HEK293T (cell line): ENCODE results near the gene CEP164.
A peak's percentile ranks its signal among the peaks of the same experiment; 100 is the strongest.

Source experiments
- CTCF ChIA-PET: fragments of 350-600 bp; formaldehyde crosslinking; extraction: SDS; loops from one replicate; lab custom pipeline; 2021; ENCODE audit warnings: antibody characterized with exemption, inconsistent platforms; lab: Yijun Ruan, JAX
- POLR2A ChIA-PET: fragments of 350-600 bp; formaldehyde crosslinking; extraction: SDS; loops from one replicate; lab custom pipeline; 2020; ENCODE audit warnings: antibody characterized with exemption, inconsistent platforms; lab: Yijun Ruan, JAX
- DNase-seq: peaks from one replicate; pipeline ENCODE4 v3.0.0; 2012; ENCODE audit warnings: mixed read lengths; ENCODE audit errors: extremely low spot score
- ARNT ChIP-seq: fragments of 450-650 bp; IDR thresholded peaks from 2 replicates; pipeline ENCODE4 v1.6.1; 2017; ENCODE audit warnings: mild to moderate bottlenecking
- BHLHE40 ChIP-seq: fragments of 450-650 bp; IDR thresholded peaks from 2 replicates; pipeline ENCODE4 v1.6.1; 2016; ENCODE audit warnings: mild to moderate bottlenecking, moderate library complexity, borderline replicate concordance
- CTBP1 ChIP-seq: fragments of 450-650 bp; IDR thresholded peaks from 2 replicates; pipeline ENCODE4 v1.6.1; 2016; ENCODE audit warnings: borderline replicate concordance
- ELF4 ChIP-seq: fragments of 450-650 bp; IDR thresholded peaks from 2 replicates; pipeline ENCODE4 v1.6.1; 2017; ENCODE audit warnings: antibody characterized with exemption
- FOXA1 ChIP-seq: fragments of 450-650 bp; IDR thresholded peaks from 2 replicates; pipeline ENCODE4 v1.6.1; 2016; ENCODE audit warnings: mild to moderate bottlenecking
- FOXK2 ChIP-seq: fragments of 450-650 bp; IDR thresholded peaks from 2 replicates; pipeline ENCODE4 v1.6.1; 2016; ENCODE audit warnings: mild to moderate bottlenecking
- FOXM1 ChIP-seq: fragments of 450-650 bp; IDR thresholded peaks from 2 replicates; pipeline ENCODE4 v1.6.1; 2017; ENCODE audit warnings: mild to moderate bottlenecking, borderline replicate concordance
- HDGF ChIP-seq: fragments of 450-650 bp; IDR thresholded peaks from 2 replicates; pipeline ENCODE4 v1.6.1; 2017; ENCODE audit warnings: antibody characterized with exemption, borderline replicate concordance
- L3MBTL2 ChIP-seq: fragments of 450-650 bp; conservative IDR thresholded peaks from 2 replicates; pipeline ENCODE4 v1.6.1; 2016; ENCODE audit warnings: mild to moderate bottlenecking
- LEF1 ChIP-seq: fragments of 450-650 bp; IDR thresholded peaks from 2 replicates; pipeline ENCODE4 v1.6.1; 2017; ENCODE audit warnings: mild to moderate bottlenecking, borderline replicate concordance
- NFRKB ChIP-seq: fragments of 450-650 bp; IDR thresholded peaks from 2 replicates; pipeline ENCODE4 v1.6.1; 2016; ENCODE audit warnings: mild to moderate bottlenecking, moderate library complexity
- SP1 ChIP-seq: fragments of 450-650 bp; IDR thresholded peaks from 2 replicates; pipeline ENCODE4 v1.6.1; 2017
- SUZ12 ChIP-seq: fragments of 450-650 bp; IDR thresholded peaks from 2 replicates; pipeline ENCODE4 v1.6.1; 2016; ENCODE audit warnings: mild to moderate bottlenecking
- TARDBP ChIP-seq: fragments of 450-650 bp; IDR thresholded peaks from 2 replicates; pipeline ENCODE4 v1.6.1; 2016
- ZNF384 ChIP-seq: fragments of 450-650 bp; IDR thresholded peaks from 2 replicates; pipeline ENCODE4 v1.6.1; 2016
- TF ChIP-seq, protein P1 (sequence below): fragments of 450-650 bp; IDR thresholded peaks from 2 replicates; pipeline ENCODE4 v1.6.1; 2016

Gene CEP164

DNA sequence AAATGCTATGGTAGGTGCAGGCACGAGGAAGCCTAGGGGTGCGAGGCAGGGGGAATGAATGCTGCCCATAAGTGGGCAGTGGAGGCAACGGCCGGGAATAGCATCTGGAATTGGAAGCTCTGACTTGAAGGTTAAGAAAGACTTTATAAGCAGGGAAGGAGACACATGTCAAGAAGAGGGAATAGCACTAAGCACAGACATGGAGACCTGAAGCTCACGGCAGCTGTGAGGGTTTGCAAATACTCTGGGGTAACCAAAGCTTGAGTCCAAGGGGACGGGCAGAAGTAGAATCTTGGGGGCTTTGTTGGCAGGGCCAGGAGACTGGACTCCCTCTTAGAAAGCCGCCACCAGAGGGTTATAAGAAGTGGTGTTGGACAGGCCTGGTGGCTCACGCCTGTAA lies 112.6 kb downstream of the CEP164 start:
- no peak for DNase-seq
- TF ChIP-seq ARNT (no peak), TARDBP (no peak), SUZ12 (no peak), FOXM1 (no peak), BHLHE40 (no peak), NFRKB (no peak), SP1 (no peak), L3MBTL2 (no peak), CTBP1 (no peak), HDGF (no peak), ZNF384 (no peak)
- CTCF ChIA-PET = no interaction called here
- POLR2A ChIA-PET = no interaction called here

DNA sequence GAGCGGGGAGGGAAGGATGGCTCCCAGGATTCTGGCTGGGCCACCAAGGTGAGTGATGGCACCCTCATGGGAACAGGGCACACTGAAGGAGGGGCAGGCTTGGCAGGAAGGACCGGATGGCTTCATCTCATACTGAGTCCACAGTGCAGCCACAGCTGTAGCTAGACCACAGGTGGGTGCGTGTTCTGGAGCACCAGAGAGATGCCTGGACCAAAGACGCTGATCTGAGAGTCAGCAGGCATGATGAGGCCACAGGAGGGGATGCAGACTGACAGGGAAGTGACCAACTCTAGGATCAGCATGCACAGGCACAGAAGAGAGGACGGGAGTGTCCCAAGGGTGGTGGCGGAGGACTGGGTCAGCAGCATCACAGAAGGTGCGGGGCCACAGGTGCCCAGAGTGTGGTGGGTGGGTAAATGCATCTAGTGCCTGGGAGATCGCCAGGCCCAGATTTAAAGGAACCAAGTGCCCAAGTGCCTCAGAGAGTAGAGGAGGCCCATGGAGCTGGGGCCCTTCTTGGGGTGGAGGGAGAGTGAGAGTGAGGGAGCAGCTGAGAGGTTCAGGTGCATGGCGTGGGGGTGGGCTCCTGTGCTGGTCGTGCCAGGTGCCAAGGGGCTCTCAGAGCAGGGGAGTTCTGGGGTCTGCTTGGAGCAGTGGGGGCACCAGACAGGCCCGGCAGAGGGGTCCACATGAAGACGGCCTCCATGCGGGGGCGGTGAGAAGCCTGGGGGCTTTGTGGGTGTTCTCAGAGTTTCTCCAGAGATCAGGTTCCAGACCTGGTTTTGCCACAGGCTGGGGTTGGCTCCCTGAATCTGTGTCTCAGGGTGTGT lies 113.7 kb downstream of the CEP164 start:
- ChIA-PET CTCF (interaction anchor here (0.7 kb wide), 1 partner anchor 368 kb away, joined by 4 read pairs; no protein-coding TSS in a partner anchor), POLR2A (no interaction called here)
- no peak for DNase-seq
- TF ChIP-seq CTBP1 = no peak
- no peak for TF ChIP-seq FOXM1
- TF ChIP-seq, protein P1, sequence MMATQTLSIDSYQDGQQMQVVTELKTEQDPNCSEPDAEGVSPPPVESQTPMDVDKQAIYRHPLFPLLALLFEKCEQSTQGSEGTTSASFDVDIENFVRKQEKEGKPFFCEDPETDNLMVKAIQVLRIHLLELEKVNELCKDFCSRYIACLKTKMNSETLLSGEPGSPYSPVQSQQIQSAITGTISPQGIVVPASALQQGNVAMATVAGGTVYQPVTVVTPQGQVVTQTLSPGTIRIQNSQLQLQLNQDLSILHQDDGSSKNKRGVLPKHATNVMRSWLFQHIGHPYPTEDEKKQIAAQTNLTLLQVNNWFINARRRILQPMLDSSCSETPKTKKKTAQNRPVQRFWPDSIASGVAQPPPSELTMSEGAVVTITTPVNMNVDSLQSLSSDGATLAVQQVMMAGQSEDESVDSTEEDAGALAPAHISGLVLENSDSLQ = no peak
- no peak for TF ChIP-seq HDGF

DNA sequence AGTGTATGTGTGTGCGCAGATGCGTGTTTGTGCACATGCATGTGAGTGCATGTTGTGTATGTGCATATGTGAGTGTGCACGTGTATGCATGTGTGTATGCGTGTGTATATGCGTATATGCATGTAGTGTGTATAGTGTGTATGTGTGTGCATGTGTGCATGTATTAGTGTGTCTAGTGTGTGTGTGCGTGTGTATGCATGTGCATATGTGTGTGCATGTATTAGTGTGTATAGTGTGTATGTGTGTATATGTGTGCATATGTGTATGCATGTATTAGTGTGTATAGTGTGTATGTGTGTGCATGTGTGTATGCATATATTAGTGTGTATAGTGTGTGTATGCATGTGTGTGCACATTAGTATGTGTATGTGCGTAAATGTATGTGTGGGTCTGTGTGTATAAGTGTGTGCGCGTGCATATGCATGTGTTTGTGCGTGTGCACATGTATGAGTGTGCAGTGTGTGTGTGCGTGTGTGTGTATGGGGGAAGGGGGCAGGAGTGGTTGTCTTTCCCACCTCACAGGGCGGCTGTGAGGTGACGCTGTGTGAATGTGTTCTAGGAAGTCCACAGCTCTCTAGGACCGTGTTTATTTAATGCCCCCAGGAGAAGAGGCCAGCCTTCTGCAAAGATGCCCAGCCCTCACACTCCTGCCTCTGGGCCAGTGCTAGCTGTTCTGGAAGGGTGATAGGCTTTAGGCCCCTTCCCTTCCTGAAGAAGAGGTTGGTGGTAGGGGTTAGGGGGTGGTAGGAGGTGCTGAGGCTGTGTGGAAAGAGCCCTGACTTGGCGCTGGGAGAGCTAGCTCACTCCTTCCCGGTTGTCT lies 114.6 kb downstream of the CEP164 start:
- ChIA-PET POLR2A (no interaction called here), CTCF (interaction anchor here (2.9 kb wide), 1 partner anchor 16 kb away, joined by 11 read pairs; no protein-coding TSS in a partner anchor)
- no peak for TF ChIP-seq TARDBP
- no peak for DNase-seq

- ChIA-PET POLR2A (no interaction called here), CTCF (interaction anchor here (2.9 kb wide), 1 partner anchor 16 kb away, joined by 11 read pairs; no protein-coding TSS in a partner anchor)
- DNase-seq = no peak
- TF ChIP-seq CTBP1 (no peak), TARDBP (no peak), ZNF384 (no peak), NFRKB (no peak), FOXM1 (no peak), SUZ12 (no peak), L3MBTL2 (no peak), FOXA1 (no peak), BHLHE40 (no peak), ELF4 (no peak), LEF1 (no peak)
Observed at GRCh38 chr11:117442869-117443239, 115.2 kb downstream of the CEP164 start.

DNA sequence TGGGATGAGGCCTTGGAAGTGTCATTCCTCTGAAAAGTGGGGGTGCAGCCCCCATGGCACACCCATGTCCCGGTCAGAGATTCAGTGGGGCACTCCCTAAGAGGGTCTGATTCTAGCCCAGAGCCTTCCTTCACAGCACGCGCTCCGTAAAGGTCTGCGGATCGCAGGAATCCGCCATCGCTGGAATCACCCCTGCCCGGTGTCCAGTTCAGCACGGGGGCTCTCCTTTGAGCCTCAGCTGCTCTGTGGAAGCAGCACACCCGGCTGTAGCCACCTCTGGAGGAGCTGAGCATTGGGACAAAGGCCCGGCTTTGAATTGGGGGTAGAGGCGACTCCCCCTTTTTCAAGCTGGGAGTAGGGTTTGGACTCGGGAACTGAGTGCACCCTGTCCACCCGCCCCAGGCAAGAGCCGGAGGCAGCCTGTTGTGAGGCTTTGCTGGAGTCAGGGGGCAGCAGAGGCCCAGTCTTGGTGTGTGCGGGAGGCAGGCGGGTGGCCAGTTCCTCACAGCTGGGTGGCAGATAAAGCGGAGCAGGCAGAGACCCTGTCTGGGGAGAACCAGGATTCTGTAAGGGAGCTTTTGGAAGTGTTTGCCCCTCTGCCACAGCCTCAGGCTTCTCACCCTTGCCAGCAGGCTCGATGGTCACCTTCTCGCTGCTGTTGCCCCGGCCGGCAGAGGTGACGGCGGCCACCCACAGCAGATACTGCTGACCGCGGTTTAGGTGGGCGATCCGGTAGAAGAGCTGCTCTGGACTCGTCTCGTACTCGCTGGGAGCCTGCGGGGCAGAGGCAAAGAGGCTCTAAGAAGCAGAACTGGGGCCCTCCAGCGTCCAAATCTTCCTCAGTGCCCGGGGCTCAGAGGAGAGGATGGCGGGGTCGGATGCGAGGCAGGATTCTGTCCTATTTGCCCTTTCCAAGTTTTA lies 115.9 kb downstream of the CEP164 start:
- TF ChIP-seq ZNF384 (no peak), LEF1 (no peak), NFRKB (no peak), BHLHE40 (no peak), FOXK2 (no peak)
- POLR2A ChIA-PET = no interaction called here
- CTCF ChIA-PET = interaction anchor here (2.9 kb wide), 1 partner anchor 17 kb away, joined by 11 read pairs; no protein-coding TSS in a partner anchor
- DNase-seq = peak; percentile 72

DNA sequence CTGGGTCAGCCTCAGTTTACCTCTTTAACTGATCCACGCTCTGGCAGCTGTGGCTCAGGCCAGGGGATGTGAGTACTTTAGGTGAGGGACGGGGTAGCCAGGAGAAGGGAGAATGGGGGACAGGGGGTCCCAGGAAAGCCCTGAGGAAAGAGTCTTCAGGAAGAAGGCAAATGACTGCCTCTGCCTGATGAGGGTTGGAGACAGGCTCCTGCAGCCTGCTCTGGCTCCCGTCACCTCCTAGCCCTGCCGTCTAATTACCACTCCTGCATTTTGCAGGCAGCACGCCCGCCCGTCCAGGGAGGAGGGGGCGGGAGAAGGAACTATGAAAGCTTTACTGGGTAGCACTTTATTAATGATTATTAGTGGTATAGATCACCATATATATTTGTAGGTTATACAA lies 116.6 kb downstream of the CEP164 start:
- CTCF ChIA-PET = interaction anchor here (0.7 to 2.9 kb wide), 2 partner anchors 18 to 373 kb away, joined by 3 to 11 read pairs; no protein-coding TSS in a partner anchor
- no peak for DNase-seq
- no peak for TF ChIP-seq TARDBP
- no peak for TF ChIP-seq LEF1
- TF ChIP-seq, protein P1 = no peak
- no peak for TF ChIP-seq FOXK2
- TF ChIP-seq BHLHE40 = no peak
- TF ChIP-seq SP1 = no peak
- POLR2A ChIA-PET = no interaction called here
